Ectodermal cell (in vitro differentiated cells): ENCODE results near the gene MRPL55.

Source experiments
- H3K27ac ChIP-seq: 2 replicates; pipeline ENCODE4 v1.7.0; 2013; ENCODE audit warnings: mild to moderate bottlenecking, low read depth, low read length; ENCODE audit not compliant: insufficient read depth, poor library complexity, severe bottlenecking
- H3K27me3 ChIP-seq: 2 replicates; pipeline ENCODE4 v1.7.0; 2013; ENCODE audit warnings: mild to moderate bottlenecking, low read length; ENCODE audit not compliant: insufficient read depth, control insufficient read depth, poor library complexity, severe bottlenecking
- H3K36me3 ChIP-seq: one replicate; pipeline ENCODE4 v1.7.0; 2013; ENCODE audit warnings: low read length; ENCODE audit not compliant: control insufficient read depth, insufficient read depth
- H3K4me1 ChIP-seq: one replicate; pipeline ENCODE4 v1.7.0; 2013; ENCODE audit warnings: low read length; ENCODE audit not compliant: control insufficient read depth, insufficient read depth
- H3K4me3 ChIP-seq: 2 replicates; pipeline ENCODE4 v1.7.0; 2013; ENCODE audit warnings: low read depth, low read length, control low read depth; ENCODE audit not compliant: insufficient read depth
- H3K9me3 ChIP-seq: 2 replicates; pipeline ENCODE4 v1.7.0; 2013; ENCODE audit warnings: mild to moderate bottlenecking, low read length, moderate library complexity; ENCODE audit not compliant: control insufficient read depth
- WGBS, 2 experiments: methylation state at CpG; one replicate each; pipeline ENCODE4 v1.1.7; 2013; ENCODE audit warnings: missing lambda C conversion rate in 2 of 2; 5-methylcytosine and 5-hydroxymethylcytosine counted together

The MRPL55 gene

GRCh38 chr1:228068359-228068758, 40.7 kb downstream of the MRPL55 start:
- H3K27ac ChIP-seq = no peak overlapping the region
- H3K4me1 ChIP-seq = peaks cover 5% of the 10 kb centered on the region
- no peak overlapping the region for H3K4me3 ChIP-seq
- H3K36me3 ChIP-seq = no peaks in the 10 kb centered on the region
- 78 to 81% methylated on average over 7 of the region's 7 CpGs for WGBS, 2 experiments
- peaks cover 73% of the 10 kb centered on the region for H3K27me3 ChIP-seq
- no peaks in the 10 kb centered on the region for H3K9me3 ChIP-seq

DNA sequence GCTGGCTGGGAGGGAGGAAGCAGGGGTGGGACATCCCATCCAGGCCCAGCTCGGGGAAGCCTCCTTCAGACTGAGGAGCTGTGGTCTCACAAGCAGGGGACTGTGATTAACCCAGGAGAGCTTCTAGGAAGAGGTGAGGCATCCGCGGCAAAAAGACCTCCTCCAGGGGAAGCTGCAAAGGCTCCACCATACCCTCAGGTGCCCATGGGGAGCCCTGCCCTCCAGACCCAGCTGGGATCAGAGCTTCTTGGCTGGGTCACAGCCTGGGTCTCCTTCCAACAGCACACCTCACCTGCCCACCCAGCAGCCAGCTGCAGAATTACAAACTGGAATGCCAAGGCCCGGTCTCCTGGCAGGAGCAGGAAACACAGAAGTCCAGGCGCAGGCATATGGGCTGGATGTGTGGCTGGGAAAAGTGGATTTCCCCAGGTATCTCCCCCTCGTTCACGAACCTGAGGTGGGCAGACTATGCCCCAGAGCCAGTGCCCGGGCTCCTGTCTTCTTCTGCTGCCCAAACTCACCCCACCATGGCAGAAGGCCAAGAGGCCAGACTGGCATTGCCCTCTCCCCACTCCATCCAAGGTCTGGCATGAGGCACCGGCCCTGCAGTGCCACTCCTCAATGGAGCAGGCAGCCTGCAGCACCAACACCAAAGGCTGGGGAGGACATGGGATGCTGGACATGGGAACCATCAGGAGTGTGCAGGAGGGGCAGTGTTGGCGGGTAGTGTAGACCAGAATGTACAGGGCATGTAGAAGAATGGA, 42.0 kb downstream of the MRPL55 start:
- no peaks in the 10 kb centered on the region for H3K9me3 ChIP-seq
- H3K27ac ChIP-seq = no peak overlapping the region
- no peaks in the 10 kb centered on the region for H3K4me1 ChIP-seq
- peaks cover 66% of the 10 kb centered on the region for H3K27me3 ChIP-seq
- H3K36me3 ChIP-seq = no peaks in the 10 kb centered on the region
- 78 to 80% methylated on average over 10 of the region's 10 CpGs for WGBS, 2 experiments
- H3K4me3 ChIP-seq = no peak overlapping the region

- H3K4me3 ChIP-seq = no peak overlapping the region
- no peaks in the 10 kb centered on the region for H3K36me3 ChIP-seq
- no peaks in the 10 kb centered on the region for H3K9me3 ChIP-seq
- no peak overlapping the region for H3K27ac ChIP-seq
- WGBS, 2 experiments = 71 to 78% methylated on average over 4 of the region's 4 CpGs
- H3K4me1 ChIP-seq = no peaks in the 10 kb centered on the region
- H3K27me3 ChIP-seq = peaks cover 63% of the 10 kb centered on the region
Measured at GRCh38 chr1:228066416-228066815, 42.7 kb downstream of the MRPL55 start.

DNA sequence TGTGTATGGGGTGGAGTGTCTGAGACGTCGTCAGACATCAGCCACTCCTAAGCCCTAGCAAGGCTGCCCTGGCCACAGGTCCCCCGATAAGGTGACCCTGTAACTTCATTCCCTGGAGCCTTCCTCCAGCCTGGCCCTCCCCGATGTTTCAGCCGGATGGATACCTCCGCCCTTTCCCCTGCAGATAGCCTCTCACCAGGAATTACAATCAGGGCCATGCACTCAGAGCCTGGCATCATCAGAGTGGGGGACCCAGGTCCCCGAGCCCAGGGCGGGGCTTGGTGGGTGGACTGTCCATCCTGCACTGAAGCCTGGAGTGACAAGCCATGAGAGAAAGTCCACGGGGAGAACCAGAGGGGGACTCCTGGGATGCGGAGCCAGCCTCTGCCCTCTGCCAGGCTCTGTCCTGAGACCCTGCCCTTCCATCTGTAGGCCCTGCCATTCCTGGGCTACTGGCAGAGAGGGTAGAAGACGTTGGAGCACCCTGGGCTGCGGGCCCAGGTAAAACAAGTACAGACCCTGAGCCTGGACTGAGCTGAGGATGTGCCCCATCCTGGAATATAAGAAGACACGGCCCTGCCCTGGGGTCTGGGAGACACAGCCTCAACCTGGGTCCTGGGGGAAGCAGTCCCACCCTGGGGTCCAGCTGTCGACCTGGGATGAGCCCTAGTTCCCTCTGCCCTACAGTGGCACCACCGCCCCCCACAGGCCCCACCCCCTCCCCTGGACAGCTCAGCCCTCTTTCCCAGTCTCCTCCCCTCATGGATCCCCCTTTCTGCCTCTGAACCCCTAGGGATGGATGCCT, 43.4 kb downstream of the MRPL55 start:
- Histone ChIP-seq H3K4me3 (no peak overlapping the region), H3K27me3 (peaks cover 63% of the 10 kb centered on the region), H3K9me3 (no peaks in the 10 kb centered on the region), H3K36me3 (no peaks in the 10 kb centered on the region), H3K27ac (no peak overlapping the region), H3K4me1 (no peaks in the 10 kb centered on the region)
- 88 to 90% methylated on average over 15 of the region's 15 CpGs for WGBS, 2 experiments

GRCh38 chr1:228064741-228065542, 44.2 kb downstream of the MRPL55 start:
- Histone ChIP-seq H3K27ac (no peak overlapping the region), H3K9me3 (no peaks in the 10 kb centered on the region), H3K36me3 (no peaks in the 10 kb centered on the region), H3K4me3 (no peak overlapping the region), H3K27me3 (peaks cover 63% of the 10 kb centered on the region), H3K4me1 (no peaks in the 10 kb centered on the region)
- WGBS, 2 experiments = 84 to 86% methylated on average over 15 of the region's 15 CpGs

DNA sequence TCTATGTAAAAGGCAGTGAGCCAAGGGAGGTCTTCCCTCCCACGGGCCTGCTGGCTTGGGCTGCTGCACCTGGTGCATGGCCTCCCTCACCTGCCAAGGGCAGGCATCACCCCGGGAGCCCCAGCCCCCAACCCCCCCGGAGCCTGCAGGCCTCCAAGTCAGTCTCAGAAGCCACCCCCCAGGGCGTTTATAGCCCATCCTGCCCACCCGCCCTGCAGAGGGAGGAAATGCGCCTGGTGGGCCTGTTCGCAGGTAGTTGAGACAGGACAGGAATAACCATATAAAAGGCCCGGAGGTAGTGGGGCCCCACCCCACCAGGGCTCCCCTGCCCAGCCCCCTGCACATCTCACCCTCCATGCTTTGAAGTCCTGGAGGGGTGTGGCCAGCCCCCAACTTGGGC, 44.8 kb downstream of the MRPL55 start:
- no peaks in the 10 kb centered on the region for H3K4me1 ChIP-seq
- no peak overlapping the region for H3K4me3 ChIP-seq
- WGBS, 2 experiments = 58 to 64% methylated on average over 8 of the region's 8 CpGs
- peaks cover 63% of the 10 kb centered on the region for H3K27me3 ChIP-seq
- no peak overlapping the region for H3K27ac ChIP-seq
- H3K36me3 ChIP-seq = no peaks in the 10 kb centered on the region
- no peaks in the 10 kb centered on the region for H3K9me3 ChIP-seq

DNA sequence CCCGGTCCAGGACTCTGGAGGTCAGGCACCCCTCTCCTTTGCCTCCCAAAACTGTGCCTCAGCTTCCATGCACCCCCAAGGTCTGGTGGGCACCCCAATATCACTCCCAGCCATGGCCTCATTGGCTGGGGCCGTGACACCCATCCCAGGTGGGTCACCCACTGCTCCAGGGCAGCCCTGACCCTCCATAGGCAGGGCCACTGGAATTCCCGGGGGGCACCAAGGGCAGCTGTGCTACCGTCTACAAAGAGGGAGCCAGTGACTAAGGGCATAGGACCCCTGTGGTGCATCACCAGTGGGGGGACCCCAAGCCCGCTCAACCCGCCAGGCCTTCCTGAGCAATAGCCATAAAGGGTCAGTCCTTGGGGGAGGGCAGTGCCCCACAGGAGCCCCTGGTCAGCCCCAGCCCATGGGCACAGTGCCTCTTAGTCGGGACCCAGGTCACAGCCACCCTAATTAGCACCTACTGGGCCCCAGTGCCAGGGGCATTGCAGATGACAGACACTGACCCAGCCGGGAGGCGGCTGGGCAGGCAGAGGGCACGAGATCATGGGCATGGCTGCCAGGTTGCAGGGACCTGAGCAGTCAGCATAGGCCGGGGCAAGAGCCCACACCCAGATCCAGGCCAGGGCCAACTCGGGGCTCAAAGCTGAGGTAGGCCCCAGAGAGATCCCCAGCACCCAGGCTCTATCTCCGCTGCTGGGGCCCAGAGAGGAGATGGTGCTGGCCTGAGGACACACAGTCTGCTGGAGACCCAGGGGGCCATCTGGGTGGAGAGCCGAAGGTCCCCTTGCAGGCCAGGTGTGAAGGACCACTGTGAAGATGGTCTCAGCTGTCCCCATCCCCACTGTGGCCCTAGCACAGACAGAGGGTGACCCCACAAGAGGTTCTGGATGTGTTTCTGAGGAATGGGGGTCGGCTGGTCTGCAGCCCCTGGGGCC, 45.6 kb downstream of the MRPL55 start:
- no peaks in the 10 kb centered on the region for H3K36me3 ChIP-seq
- no peak overlapping the region for H3K27ac ChIP-seq
- H3K9me3 ChIP-seq = no peaks in the 10 kb centered on the region
- WGBS, 2 experiments = 92 to 94% methylated on average over 15 of the region's 15 CpGs
- H3K4me1 ChIP-seq = no peaks in the 10 kb centered on the region
- H3K27me3 ChIP-seq = peaks cover 63% of the 10 kb centered on the region
- H3K4me3 ChIP-seq = no peak overlapping the region

DNA sequence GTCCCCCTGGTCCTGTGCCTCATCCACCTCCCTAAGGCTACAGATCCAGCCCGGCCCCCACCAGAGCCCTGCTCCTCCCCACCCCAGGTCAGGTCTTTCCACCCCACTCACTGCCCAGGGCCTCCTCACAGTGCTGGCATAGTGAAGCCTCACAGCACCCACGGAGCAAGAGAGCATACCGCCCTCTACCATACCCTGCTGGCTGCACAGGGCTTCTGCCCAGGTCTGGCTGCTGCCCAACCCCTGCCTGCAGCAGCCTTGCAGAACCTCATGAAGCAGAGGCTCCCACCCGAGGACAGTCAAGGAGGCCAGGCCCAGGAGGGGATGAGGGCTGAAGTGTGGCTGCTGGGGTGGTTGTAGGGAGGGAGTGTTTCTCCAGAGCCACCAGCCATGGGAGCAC, 46.3 kb downstream of the MRPL55 start:
- H3K27me3 ChIP-seq = peaks cover 63% of the 10 kb centered on the region
- no peaks in the 10 kb centered on the region for H3K9me3 ChIP-seq
- no peak overlapping the region for H3K27ac ChIP-seq
- no peak overlapping the region for H3K4me3 ChIP-seq
- WGBS, 2 experiments = 73 to 79% methylated on average over 4 of the region's 4 CpGs
- H3K4me1 ChIP-seq = no peaks in the 10 kb centered on the region
- no peaks in the 10 kb centered on the region for H3K36me3 ChIP-seq

- Histone ChIP-seq H3K4me3 (no peak overlapping the region), H3K4me1 (no peaks in the 10 kb centered on the region), H3K27me3 (peaks cover 63% of the 10 kb centered on the region), H3K36me3 (no peaks in the 10 kb centered on the region), H3K9me3 (no peaks in the 10 kb centered on the region), H3K27ac (no peak overlapping the region)
- WGBS, 2 experiments = 94 to 95% methylated on average over 9 of the region's 9 CpGs
Measured at GRCh38 chr1:228062085-228062791, 46.9 kb downstream of the MRPL55 start.
